NCI-H524 (cell line): ENCODE data around the gene TGFBR2.

ENCODE experiments used
- DNase-seq, 2 experiments: peaks; one replicate each; lab custom pipeline; 2025; lab: John Stamatoyannopoulos, UW

The TGFBR2 gene

GRCh38 chr3:30693470-30694120, 87.2 kb downstream of the TGFBR2 start:
- DNase-seq = peak; percentile 23 to 75

GRCh38 chr3:30694148-30694547, 87.7 kb downstream of the TGFBR2 start:
- peak in 1 of 2 experiments; percentile 52 for DNase-seq

- no peak for DNase-seq
Observed at GRCh38 chr3:30694668-30695067, 88.3 kb downstream of the TGFBR2 start.

GRCh38 chr3:30695302-30696061, 89.1 kb downstream of the TGFBR2 start:
- DNase-seq = no peak

GRCh38 chr3:30696403-30696819, 90.0 kb downstream of the TGFBR2 start:
- no peak for DNase-seq

- no peak for DNase-seq
Observed at GRCh38 chr3:30696896-30697295, 90.5 kb downstream of the TGFBR2 start.

GRCh38 chr3:30698549-30698948, 92.1 kb downstream of the TGFBR2 start:
- no peak for DNase-seq

GRCh38 chr3:30699927-30700326, 93.5 kb downstream of the TGFBR2 start:
- DNase-seq = no peak

GRCh38 chr3:30700702-30701321, 94.4 kb downstream of the TGFBR2 start:
- DNase-seq = no peak

GRCh38 chr3:30702038-30702827, 95.8 kb downstream of the TGFBR2 start:
- no peak for DNase-seq

- no peak for DNase-seq
Observed at GRCh38 chr3:30702828-30703397, 96.5 kb downstream of the TGFBR2 start.

- DNase-seq = no peak
Observed at GRCh38 chr3:30704931-30705890, 98.8 kb downstream of the TGFBR2 start.

- no peak for DNase-seq
Observed at GRCh38 chr3:30707825-30708224, 101.4 kb downstream of the TGFBR2 start.

- DNase-seq = no peak
Observed at GRCh38 chr3:30708472-30708871, 102.1 kb downstream of the TGFBR2 start.

- no peak for DNase-seq
Observed at GRCh38 chr3:30710017-30710416, 103.6 kb downstream of the TGFBR2 start.

- DNase-seq = no peak
Observed at GRCh38 chr3:30711151-30711550, 104.8 kb downstream of the TGFBR2 start.

- no peak for DNase-seq
Observed at GRCh38 chr3:30711867-30712266, 105.5 kb downstream of the TGFBR2 start.

GRCh38 chr3:30712991-30713390, 106.6 kb downstream of the TGFBR2 start:
- DNase-seq = no peak

- no peak for DNase-seq
Observed at GRCh38 chr3:30713885-30714503, 107.6 kb downstream of the TGFBR2 start.

- DNase-seq = no peak
Observed at GRCh38 chr3:30719536-30719935, 113.1 kb downstream of the TGFBR2 start.
